D721Med (cell line): ENCODE results near the gene CD8A.

Source experiments
- DNase-seq: peaks from one replicate; pipeline ENCODE4 v3.0.0; 2011; ENCODE audit warnings: low spot score; ENCODE audit not compliant: insufficient read length
- FAIRE-seq: peaks from 2 replicates; lab custom pipeline; 2011; peaks lifted over from hg19 to GRCh38; lab: Jason Lieb, UNC
- CTCF ChIP-seq: IDR thresholded peaks from 2 replicates; pipeline ENCODE4 v1.5.1; 2012; ENCODE audit warnings: mild to moderate bottlenecking, control low read depth; ENCODE audit not compliant: insufficient read depth; ENCODE audit errors: missing control alignments

The CD8A gene

GRCh38 chr2:86807133-86807467 lies 16.4 kb upstream of the CD8A start:
- FAIRE-seq (no peak), DNase-seq (no peak)
- no peak for TF ChIP-seq CTCF

GRCh38 chr2:86806059-86806857 lies 15.5 kb upstream of the CD8A start:
- DNase-seq (no peak), FAIRE-seq (no peak)
- no peak for TF ChIP-seq CTCF

- no peak for TF ChIP-seq CTCF
- no peak for FAIRE-seq
These were observed 10.3 kb upstream of the CD8A start for GRCh38 chr2:86800856-86801567.

GRCh38 chr2:86794861-86795260 lies 4.1 kb upstream of the CD8A start:
- no peak for TF ChIP-seq CTCF
- FAIRE-seq, result no peak
- no peak for DNase-seq

More at GRCh38 chr2:86800856-86801567, 10.3 kb upstream of the CD8A start:
- no peak for DNase-seq

- DNase-seq (no peak), FAIRE-seq (no peak)
- TF ChIP-seq CTCF, result no peak
These were observed 3.0 kb upstream of the CD8A start for GRCh38 chr2:86793752-86794151.

GRCh38 chr2:86791573-86791972 lies 860 bp upstream of the CD8A start:
- no peak for TF ChIP-seq CTCF
- no peak for FAIRE-seq
- no peak for DNase-seq
